Mesendoderm (in vitro differentiated cells): ENCODE data around the gene SPRED3.

Source experiments
- DNase-seq: peaks from one replicate; pipeline ENCODE4 v3.0.0; 2013
- H2AK5ac ChIP-seq: 2 replicates; pipeline ENCODE4 v1.6.1; 2013; ENCODE audit warnings: low read length, inconsistent platforms
- H2BK120ac ChIP-seq: 2 replicates; pipeline ENCODE4 v1.6.1; 2013; ENCODE audit warnings: low read depth, mild to moderate bottlenecking, low read length, moderate library complexity, mixed read lengths
- H2BK15ac ChIP-seq: replicated peaks from 2 replicates; pipeline ENCODE4 v1.6.1; 2013; ENCODE audit warnings: low read depth, mild to moderate bottlenecking, moderate library complexity
- H2BK5ac ChIP-seq: 2 replicates; pipeline ENCODE4 v1.6.1; 2013; ENCODE audit warnings: low read length, inconsistent platforms
- H3K18ac ChIP-seq: 2 replicates; pipeline ENCODE4 v1.6.1; 2013; ENCODE audit warnings: mild to moderate bottlenecking, low read length, mixed read lengths
- H3K23ac ChIP-seq: one replicate; pipeline ENCODE4 v1.6.1; 2013; ENCODE audit warnings: low read length
- H3K27ac ChIP-seq: 2 replicates; pipeline ENCODE4 v1.5.1; 2013; ENCODE audit warnings: low read depth, mild to moderate bottlenecking, inconsistent platforms, low read length, moderate library complexity
- H3K27me3 ChIP-seq: 2 replicates; pipeline ENCODE4 v1.6.1; 2013; ENCODE audit warnings: low read length, control low read depth, mild to moderate bottlenecking, inconsistent platforms; ENCODE audit not compliant: insufficient read depth, poor library complexity
- H3K36me3 ChIP-seq: 2 replicates; pipeline ENCODE4 v1.6.1; 2013; ENCODE audit warnings: low read length, inconsistent platforms; ENCODE audit not compliant: control insufficient read depth, insufficient read depth
- H3K4ac ChIP-seq: one replicate; pipeline ENCODE4 v1.6.1; 2013; ENCODE audit warnings: low read depth, mild to moderate bottlenecking, low read length, moderate library complexity
- H3K4me1 ChIP-seq: 2 replicates; pipeline ENCODE4 v1.6.1; 2013; ENCODE audit warnings: low read depth, low read length, inconsistent platforms; ENCODE audit not compliant: control insufficient read depth
- H3K4me2 ChIP-seq: 2 replicates; pipeline ENCODE4 v1.6.1; 2013; ENCODE audit warnings: low read length
- H3K4me3 ChIP-seq: 2 replicates; pipeline ENCODE4 v1.5.1; 2013; ENCODE audit warnings: mild to moderate bottlenecking, low read length
- H3K56ac ChIP-seq: one replicate; pipeline ENCODE4 v1.6.1; 2013; ENCODE audit warnings: low read length
- H3K79me1 ChIP-seq: 2 replicates; pipeline ENCODE4 v1.6.1; 2013; ENCODE audit warnings: low read length, inconsistent platforms
- H3K79me2 ChIP-seq: 2 replicates; pipeline ENCODE4 v1.6.1; 2013; ENCODE audit warnings: mild to moderate bottlenecking, low read length; ENCODE audit not compliant: control insufficient read depth, insufficient read depth
- H3K9ac ChIP-seq: 2 replicates; pipeline ENCODE4 v1.6.1; 2013; ENCODE audit warnings: low read length, inconsistent platforms
- H4K5ac ChIP-seq: one replicate; pipeline ENCODE4 v1.6.1; 2013; ENCODE audit warnings: low read length
- H4K8ac ChIP-seq: one replicate; pipeline ENCODE4 v1.6.1; 2013; ENCODE audit warnings: low read depth, mild to moderate bottlenecking, control low read depth, low read length, moderate library complexity
- WGBS: extraction: QIAGEN DNeasy Blood & Tissue Kit; methylation state at CpG from one replicate; pipeline ENCODE4 v1.1.7; 2013; ENCODE audit warnings: low lambda C conversion rate, missing lambda C conversion rate; ENCODE audit not compliant: insufficient coverage; ENCODE audit errors: extremely low coverage; 5-methylcytosine and 5-hydroxymethylcytosine counted together

SPRED3 gene

DNA sequence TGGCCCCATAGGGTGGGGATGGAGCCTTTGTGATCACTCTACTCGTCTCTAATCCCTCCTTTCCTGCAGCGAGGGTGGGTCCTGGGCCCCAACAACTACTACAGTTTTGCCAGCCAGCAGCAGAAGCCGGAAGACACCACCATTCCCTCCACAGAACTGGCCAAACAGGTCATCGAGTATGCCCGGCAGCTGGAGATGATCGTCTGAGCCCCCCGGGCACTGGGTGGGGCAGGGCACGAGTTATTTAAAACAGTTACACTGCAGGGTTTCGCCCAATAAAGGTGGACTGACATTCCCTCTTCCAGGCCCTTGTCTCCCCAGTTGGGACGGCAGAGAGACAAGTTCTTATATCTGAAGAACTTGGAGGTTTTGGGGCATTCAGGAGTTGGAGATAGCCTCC, 5.3 kb upstream of the SPRED3 start:
- WGBS, result no CpG with 5 or more reads among the region's 10 CpGs
- Histone ChIP-seq H3K9ac (no peak overlapping the region), H3K4me2 (no peak overlapping the region), H4K8ac (no peak overlapping the region), H2AK5ac (no peak overlapping the region), H2BK5ac (no peak overlapping the region), H3K4ac (no peak overlapping the region), H3K27ac (no peak overlapping the region), H3K4me3 (no peak overlapping the region), H3K23ac (no peak overlapping the region), H4K5ac (no peak overlapping the region), H3K4me1 (no peaks in the 10 kb centered on the region), H3K36me3 (peaks cover 15% of the 10 kb centered on the region), H2BK120ac (no peak overlapping the region), H3K27me3 (no peaks in the 10 kb centered on the region), H2BK15ac (no peak overlapping the region), H3K79me1 (no peaks in the 10 kb centered on the region), H3K79me2 (no peaks in the 10 kb centered on the region), H3K18ac (no peak overlapping the region), H3K56ac (no peak overlapping the region)
- DNase-seq, result no peak

DNA sequence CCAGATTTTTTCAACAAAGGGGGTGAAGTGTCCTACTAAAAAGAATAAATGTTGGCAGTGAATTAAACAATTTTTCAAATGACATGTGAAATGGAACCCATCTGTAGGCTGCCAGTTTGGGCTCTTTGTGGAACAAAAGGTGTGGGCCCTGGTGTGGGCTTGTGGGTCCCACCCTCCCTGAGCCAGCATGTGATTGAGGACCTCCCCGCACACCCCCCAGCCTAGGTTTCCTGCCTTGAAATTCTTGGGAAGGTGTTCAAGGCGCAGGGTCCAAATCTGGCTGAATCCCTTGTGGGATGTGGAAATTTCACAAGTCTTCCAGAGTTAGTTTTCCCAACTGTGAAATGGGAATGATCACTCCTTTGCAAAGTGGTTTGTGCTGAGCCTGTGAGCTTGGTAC, 4.8 kb upstream of the SPRED3 start:
- H3K79me2 ChIP-seq, result no peaks in the 10 kb centered on the region

DNA sequence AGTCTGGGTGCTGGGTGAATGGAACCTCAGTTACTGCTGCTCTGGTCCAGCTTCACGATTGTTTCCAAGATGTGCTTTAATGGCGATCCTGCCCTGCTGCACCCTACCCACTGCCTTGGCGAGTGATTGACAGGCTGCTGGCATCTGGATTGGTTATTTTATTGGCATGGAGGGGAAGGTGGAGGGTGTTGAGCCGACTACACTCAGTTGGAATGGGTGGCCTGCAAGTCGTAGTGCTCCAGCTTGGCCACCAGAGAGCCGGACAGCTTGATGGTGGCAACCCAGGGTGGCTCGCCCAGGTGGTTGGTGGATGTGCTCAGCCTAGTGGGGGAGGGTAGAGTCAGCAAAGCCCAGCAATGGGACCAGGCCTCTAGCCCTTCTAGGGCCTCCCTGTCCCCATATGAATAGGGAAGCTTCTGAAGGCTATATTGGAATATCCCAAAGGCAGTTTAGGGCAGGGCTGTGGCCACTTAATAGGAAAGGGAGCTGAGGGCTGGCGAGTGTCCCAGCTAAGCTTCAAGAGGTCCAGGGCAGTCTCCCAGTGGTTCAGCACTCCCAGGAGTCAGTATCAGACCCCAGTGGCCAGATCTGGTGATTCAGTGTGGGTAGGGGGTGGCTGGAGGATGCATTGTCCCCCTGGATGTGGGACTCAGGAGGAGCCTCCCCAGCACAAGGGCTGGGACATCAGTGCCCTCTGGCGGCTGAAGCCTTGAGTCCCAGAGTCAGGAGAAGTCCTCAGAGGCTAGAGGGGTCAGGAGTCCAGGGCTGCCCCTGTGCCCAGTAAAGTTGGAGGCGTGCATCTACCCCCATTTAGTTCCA, 4.1 kb upstream of the SPRED3 start:
- Histone ChIP-seq H3K4me3 (no peak overlapping the region), H4K5ac (no peak overlapping the region), H2BK15ac (no peak overlapping the region), H3K27ac (no peak overlapping the region), H2BK5ac (no peak overlapping the region), H3K79me2 (no peaks in the 10 kb centered on the region), H3K4ac (no peak overlapping the region), H3K36me3 (peaks cover 14% of the 10 kb centered on the region), H3K27me3 (no peaks in the 10 kb centered on the region), H2BK120ac (no peak overlapping the region), H3K4me2 (no peak overlapping the region), H4K8ac (no peak overlapping the region), H3K23ac (no peak overlapping the region), H3K18ac (no peak overlapping the region), H3K56ac (no peak overlapping the region), H3K4me1 (no peaks in the 10 kb centered on the region), H3K9ac (no peak overlapping the region), H2AK5ac (no peak overlapping the region), H3K79me1 (no peaks in the 10 kb centered on the region)
- WGBS, result no CpG with 5 or more reads among the region's 10 CpGs
- DNase-seq, result peak; percentile 78

More for the DNA sequence above, 4.8 kb upstream of the SPRED3 start:
- WGBS, result no CpG with 5 or more reads among the region's 2 CpGs
- H3K27ac ChIP-seq, result no peak overlapping the region
- H3K23ac ChIP-seq, result no peak overlapping the region
- H2AK5ac ChIP-seq, result no peak overlapping the region
- no peaks in the 10 kb centered on the region for H3K4me1 ChIP-seq
- H2BK5ac ChIP-seq, result no peak overlapping the region
- no peak overlapping the region for H4K5ac ChIP-seq
- no peak overlapping the region for H3K4me3 ChIP-seq
- no peak overlapping the region for H2BK120ac ChIP-seq
- DNase-seq, result no peak
- H3K4me2 ChIP-seq, result no peak overlapping the region
- no peak overlapping the region for H3K4ac ChIP-seq
- H3K27me3 ChIP-seq, result no peaks in the 10 kb centered on the region
- no peak overlapping the region for H3K9ac ChIP-seq
- no peak overlapping the region for H2BK15ac ChIP-seq
- no peak overlapping the region for H3K56ac ChIP-seq
- peaks cover 15% of the 10 kb centered on the region for H3K36me3 ChIP-seq
- H3K79me1 ChIP-seq, result no peaks in the 10 kb centered on the region
- H3K18ac ChIP-seq, result no peak overlapping the region
- H4K8ac ChIP-seq, result no peak overlapping the region

DNA sequence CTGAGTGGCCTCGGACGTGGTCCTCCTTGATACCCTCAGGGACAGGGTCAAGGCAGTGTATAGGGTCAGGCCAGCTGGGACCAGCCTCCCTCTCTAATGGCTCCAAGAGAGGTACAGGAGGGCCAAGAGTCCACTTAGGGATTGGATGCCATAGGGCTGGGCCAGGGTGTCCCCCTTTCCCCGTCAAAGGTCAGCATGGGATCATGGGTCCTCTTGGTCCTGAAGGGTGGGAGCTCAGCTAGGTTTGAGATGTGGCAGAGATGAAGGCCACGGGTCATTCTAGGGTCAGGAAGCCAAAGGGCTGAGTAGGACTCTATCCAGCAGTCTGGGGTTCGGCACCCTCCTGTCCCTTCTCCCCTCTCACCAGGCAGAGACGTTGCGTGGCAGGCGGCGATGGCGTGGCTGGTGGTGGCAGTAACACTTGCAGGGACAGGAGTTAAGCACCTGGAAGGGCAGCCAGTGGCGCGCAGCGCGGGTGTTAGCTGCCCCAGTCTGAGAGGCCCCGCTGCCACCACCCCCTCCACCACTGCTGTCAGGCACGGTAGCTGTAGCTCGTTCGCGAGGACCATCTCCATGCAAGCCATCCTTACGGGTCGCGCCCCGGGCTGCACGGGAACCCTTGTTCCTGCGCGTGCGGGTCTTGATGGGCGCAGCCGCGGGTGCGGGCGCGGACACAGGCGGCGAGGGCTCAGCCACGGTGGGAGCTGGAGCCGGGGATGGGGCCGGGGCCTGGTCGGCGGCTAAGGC, 3.3 kb upstream of the SPRED3 start:
- Histone ChIP-seq H2AK5ac (no peak overlapping the region), H3K4ac (no peak overlapping the region), H3K79me1 (no peaks in the 10 kb centered on the region), H2BK5ac (no peak overlapping the region), H2BK15ac (no peak overlapping the region), H3K36me3 (peaks cover 13% of the 10 kb centered on the region), H3K27me3 (no peaks in the 10 kb centered on the region), H3K4me2 (no peak overlapping the region), H4K8ac (no peak overlapping the region), H3K27ac (no peak overlapping the region), H3K56ac (no peak overlapping the region), H2BK120ac (no peak overlapping the region), H3K4me3 (no peak overlapping the region), H4K5ac (no peak overlapping the region), H3K4me1 (peaks cover 3% of the 10 kb centered on the region), H3K23ac (no peak overlapping the region), H3K18ac (no peak overlapping the region), H3K79me2 (no peaks in the 10 kb centered on the region), H3K9ac (no peak overlapping the region)
- DNase-seq, result no peak
- no CpG with 5 or more reads among the region's 40 CpGs for WGBS

DNA sequence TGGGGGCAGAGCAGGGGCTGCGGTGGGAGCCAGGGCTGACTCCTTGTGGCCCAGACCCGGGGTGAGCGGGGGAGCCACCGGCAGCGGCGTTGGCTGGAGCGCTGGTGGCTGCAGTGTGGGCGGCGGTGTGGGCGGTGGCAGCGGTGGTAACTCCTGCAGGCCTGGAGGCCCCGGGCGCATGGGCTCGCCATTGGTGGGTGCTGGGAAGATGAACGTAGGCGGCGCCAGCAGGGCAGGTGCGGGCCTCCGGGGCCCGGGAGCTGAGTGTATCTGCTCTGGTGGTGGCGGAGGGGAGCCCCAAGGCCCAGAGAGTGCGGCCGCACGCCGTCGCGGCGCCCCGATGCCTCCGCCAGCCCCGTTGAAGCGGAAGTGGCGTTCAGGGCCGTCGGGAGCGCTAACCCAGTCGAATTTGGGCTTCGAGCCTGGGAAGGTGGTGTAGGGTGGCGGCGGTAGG, 2.7 kb upstream of the SPRED3 start:
- H3K18ac ChIP-seq, result no peak overlapping the region

More for the DNA sequence above, 2.7 kb upstream of the SPRED3 start:
- H3K79me2 ChIP-seq, result no peaks in the 10 kb centered on the region
- peaks cover 13% of the 10 kb centered on the region for H3K36me3 ChIP-seq
- no peak overlapping the region for H3K27ac ChIP-seq
- H3K4me1 ChIP-seq, result peaks cover 3% of the 10 kb centered on the region
- H4K5ac ChIP-seq, result no peak overlapping the region
- no peak overlapping the region for H4K8ac ChIP-seq
- no peak overlapping the region for H2BK5ac ChIP-seq
- H2BK15ac ChIP-seq, result no peak overlapping the region
- H3K4me3 ChIP-seq, result no peak overlapping the region
- no CpG with 5 or more reads among the region's 40 CpGs for WGBS
- no peak overlapping the region for H2BK120ac ChIP-seq
- no peak overlapping the region for H2AK5ac ChIP-seq
- no peak overlapping the region for H3K56ac ChIP-seq
- H3K79me1 ChIP-seq, result no peaks in the 10 kb centered on the region
- DNase-seq, result no peak
- no peak overlapping the region for H3K4ac ChIP-seq
- H3K23ac ChIP-seq, result no peak overlapping the region
- H3K4me2 ChIP-seq, result no peak overlapping the region
- H3K9ac ChIP-seq, result no peak overlapping the region
- H3K27me3 ChIP-seq, result no peaks in the 10 kb centered on the region
